Stimulated activated CD4-positive, alpha-beta T cell treated with anti-CD3 and anti-CD28 coated beads, Interleukin-15, amount 100 ng/mL, for 1 hour (primary cell): ENCODE measurements around the gene KRT33B.

Source experiments
- DNase-seq, 2 donors: peaks; one replicate each; pipeline ENCODE4 v3.0.0-alpha.2; 2020; ENCODE audit warnings: low read depth in 1 of 2, low spot score in 1 of 2

The KRT33B gene

DNA sequence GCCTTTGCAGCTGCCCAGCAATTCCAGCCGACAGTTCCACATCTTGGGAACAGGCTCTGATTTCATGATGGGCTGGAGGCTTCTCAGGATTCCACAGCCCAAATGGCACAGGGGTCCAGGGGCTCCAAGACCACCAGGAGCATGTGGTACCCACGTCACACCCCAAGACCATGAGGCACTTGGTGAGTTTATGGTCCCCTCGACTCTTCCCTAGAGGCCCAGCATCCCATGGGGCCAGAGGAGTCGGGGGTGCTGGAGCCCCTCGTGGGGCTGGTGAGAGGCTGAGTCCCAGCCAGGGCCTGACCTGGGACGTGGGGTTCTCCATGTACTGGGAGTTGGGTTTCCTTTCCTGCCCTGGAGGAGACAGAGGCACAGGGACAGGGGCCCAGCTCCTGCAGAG, 44.0 kb downstream of the KRT33B start:
- no peak for DNase-seq

GRCh38 chr17:41325126-41325525, 44.5 kb downstream of the KRT33B start:
- no peak for DNase-seq

DNA sequence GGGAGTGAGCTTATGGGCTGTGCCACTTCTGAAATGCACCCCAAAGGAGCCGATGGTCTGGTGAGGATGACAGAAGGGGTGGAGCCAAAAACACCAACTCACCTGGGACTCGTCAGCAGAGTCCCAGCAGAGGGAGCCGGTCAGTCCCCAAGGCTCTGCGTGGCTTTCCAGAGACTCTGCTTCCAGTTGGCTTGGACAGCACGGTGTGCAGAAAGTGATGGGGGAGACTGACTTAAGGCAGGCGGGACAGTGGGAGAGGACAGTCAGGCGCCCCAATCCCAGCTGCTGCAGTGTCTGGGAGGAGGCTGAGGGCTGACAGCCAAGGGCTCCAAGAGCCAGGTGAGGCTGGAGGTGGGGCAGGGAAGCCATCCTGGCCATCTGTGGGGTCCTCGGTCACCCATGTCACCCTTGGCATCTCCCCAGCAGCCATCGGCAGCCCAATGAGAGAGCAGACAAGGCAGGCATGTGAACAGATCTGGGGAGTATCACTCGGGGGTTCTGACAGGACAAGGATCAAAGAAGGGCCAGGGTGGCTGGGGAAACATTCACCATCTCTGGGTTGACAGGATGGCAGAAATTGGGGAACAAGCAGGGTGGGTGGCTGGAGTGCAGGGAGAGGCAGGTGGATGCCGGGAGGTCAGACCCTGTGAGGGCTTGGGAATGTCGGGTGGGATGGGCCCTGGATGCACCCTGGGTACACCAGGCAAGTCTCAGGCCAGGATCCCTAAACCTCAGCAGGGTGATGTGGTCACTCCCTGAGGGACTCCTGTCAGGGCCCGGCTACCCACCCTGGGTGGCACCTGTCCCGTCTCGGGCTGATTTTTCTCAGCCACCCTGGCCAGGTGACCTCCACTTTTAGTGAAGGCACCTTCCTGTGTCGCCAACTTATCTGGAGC, 45.2 kb downstream of the KRT33B start:
- no peak for DNase-seq

DNA sequence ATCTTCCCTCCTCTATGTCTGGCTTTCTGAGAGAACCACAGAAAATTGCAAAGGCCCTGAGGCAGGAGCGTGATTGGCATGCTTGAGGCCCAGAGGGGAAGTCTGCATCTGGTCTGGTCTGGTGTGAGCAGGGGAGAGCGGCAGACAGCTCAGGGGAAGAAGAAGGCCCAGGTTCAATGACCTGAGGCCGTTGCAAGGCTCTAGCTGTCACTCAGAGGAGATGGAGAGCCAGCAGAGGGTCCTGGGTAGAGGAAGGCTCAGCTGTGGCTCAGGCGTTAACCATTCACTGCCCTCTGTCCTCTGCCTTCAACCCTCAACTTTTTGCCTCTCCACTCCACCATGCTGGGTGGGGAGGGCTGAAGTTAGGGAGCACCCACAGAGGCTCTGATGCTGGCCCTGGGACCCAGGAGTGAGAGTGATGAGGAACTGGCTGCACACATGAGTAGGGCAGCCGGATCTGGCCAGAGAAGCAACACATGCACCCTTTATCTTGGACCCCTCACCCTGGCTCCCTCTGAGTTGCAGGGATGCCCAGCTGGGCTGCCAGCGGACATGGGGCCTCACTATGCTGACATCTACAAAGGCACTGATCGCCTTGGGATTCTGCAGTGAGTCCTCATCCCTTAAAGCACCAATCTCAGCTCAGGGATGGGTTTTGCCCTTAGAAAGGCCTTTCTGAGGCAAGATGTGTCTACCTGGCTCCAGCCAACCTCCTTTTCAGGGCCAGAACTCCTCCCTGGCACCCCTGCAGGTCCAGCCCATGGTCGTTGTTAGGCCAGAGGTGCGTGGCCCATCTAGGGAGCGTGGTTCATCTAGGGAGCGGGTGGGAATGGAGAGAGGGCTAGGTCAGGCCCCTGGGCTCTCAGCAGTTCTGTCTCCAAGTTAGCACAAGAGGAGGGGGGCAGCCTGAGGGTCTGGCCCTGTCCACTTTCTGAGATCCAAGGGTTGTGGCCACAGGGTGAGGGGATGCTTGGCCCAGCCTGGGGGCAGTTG, 46.4 kb downstream of the KRT33B start:
- no peak for DNase-seq

GRCh38 chr17:41322094-41322902, 47.3 kb downstream of the KRT33B start:
- DNase-seq = no peak

GRCh38 chr17:41318231-41318630, 51.4 kb downstream of the KRT33B start:
- no peak for DNase-seq

DNA sequence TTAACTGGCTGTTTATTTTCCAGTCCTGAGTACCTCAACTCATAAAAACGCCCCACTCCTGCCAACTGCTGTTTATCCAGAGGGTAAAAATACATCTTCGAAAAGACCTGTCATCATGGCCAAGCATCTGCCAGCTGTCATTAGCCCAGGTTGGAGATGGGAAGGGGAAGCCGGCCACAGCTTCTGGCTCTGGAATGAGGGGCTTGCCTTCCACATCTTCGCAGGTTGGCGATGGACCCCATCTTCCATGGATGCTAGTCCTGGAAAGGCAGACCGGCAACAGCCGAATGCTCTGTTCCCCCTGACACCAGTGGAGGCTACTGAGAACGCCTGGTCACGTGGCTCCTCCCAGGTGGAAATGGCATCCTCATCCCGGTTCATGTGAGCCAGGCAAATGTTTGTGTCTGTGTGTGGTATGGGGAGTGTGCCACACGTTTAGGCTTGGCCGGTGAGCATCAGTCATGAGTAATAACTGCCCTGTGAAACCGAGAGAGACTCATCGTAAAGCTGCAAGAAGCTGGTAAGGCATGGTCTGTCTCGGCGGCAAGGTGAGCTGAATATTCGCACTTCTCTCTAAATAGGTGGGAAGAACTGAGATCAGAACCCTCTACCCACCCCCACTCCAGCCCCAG, 53.7 kb downstream of the KRT33B start:
- no peak for DNase-seq

GRCh38 chr17:41315204-41315794, 54.3 kb downstream of the KRT33B start, which contains the start of gene KRTAP17-1:
Gene KRTAP17-1 (minus strand): TSS chr17:41315710. CDS start chr17:41315650, 60 bp downstream.
- DNase-seq = no peak
